Stimulated activated CD4-positive, alpha-beta T cell treated with anti-CD3 and anti-CD28 coated beads, TNF-alpha, amount 100 ng/mL, for 24 hours (primary cell): ENCODE measurements around the gene SLC35A3.
A peak's percentile ranks its signal among the peaks of the same experiment; 100 is the strongest.
"Not testable (repeated sequence)": the region's sequence is repeated elsewhere in the genome, so short reads cannot be mapped to it uniquely, and the experiment has no call there.

Experiments used
- DNase-seq, 3 experiments: peaks; one replicate each; pipeline ENCODE4 v3.0.0-alpha.2; 2020; ENCODE audit warnings: low read depth in 3 of 3

The SLC35A3 gene

DNA sequence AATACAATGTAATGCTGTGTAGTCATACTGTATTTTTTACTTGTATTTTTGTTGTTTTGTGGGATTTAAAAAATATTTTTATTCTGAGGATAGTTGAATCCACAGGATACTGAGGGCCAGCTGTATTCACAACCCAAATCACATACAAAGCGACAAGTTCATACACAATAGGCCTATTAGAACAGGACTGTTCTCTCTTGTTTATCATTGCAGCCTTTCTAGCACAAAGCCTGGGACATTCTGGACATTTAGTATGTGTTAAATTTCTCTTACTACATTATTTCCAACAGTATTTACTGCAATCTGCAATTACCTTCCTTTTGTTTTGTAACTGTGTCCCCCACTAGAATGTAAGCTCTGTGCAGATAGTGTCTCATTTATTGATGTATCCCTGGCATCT lies 65.4 kb downstream of the SLC35A3 start:
- no peak for DNase-seq

DNA sequence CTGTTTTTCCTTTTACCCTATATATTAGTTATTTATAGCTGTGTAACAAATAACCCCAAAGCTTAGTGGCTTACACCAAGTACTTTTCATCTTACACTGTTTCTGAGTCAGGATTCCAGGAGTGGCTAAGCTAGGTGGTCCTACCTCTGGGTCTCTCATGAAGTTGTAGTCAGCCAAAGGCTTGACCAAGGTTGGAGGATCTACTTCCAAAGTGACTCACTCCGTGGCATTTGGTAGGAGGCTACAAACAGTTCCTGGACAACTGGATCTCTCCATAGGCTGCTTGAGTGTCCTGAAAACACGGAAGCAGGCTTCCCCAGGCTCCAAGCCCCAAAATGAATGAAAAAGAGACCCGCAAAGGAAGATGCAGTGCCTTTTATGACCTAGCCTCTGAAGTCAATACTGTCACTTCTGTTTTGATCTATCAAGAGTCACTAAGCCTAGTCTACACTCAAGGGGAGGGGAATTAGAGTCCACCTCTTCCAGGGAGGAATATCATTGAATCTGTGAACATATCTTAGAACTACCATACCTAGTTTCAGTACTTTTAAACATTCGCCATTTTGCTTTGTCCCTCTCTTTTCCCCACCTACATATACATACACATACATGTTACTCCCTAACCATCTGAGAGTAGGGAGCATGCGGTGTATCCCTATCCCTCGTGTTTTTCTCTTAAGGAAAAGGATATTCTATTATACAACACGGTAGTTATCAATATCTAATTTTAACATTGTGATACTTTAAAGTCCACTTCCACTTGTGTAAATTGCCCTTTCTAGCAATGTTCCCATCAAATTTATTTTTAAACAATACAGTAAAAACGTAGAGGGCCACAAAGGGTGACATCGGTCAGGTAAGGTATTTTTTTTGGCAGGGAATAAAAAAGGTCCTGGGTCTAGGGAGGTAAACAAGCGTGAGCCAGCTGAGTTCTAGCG lies 67.2 kb downstream of the SLC35A3 start:
- DNase-seq = no peak

DNA sequence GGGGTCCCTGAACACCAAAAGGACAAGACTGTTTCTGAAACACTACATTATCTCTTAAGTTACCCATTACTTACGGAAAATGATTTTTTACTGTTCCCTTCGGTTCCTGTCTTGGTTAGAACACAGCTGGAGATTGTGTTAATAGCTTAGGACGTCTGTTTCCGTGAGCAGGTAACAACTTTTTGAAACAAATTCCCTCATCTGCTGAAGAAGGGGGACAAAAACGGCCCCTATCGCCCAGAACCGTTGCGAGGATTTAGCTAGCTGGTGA lies 67.8 kb downstream of the SLC35A3 start:
- DNase-seq = no peak

GRCh38 chr1:100037927-100038659 lies 68.3 kb downstream of the SLC35A3 start:
- DNase-seq = peak; percentile 77 to 89 (median 78)

DNA sequence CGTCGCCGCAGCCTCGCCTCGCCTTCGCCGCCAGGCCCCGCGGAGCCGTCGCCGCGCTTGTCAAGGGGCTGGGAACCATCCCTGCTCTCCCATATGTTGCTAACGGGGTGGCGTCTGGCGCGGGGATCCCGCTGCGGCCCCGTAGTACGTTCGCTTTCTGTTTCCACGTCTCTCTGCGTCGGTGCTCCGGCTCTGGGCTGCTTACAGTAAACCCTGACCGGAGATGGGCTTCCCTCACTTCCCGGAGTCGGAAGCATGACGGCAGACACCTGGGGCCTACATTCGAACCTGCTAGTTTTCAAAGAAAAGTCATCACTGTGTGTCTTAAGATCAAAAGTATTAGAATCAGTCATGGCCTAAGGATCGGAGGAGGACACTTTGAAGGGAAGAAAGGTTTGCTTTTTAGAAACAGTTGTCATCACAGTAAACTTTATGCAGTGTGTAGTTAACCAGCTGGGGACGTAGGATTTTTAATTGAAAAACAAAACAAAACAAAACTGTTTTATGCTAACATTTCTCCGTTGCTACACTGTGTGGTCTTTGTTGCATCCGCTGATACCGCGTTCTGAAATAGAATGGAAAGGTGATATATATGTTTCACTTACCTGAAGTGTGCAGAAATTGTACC lies 69.0 kb downstream of the SLC35A3 start:
- peak; percentile 63 to 80 (median 66) for DNase-seq

GRCh38 chr1:100039591-100039990 lies 69.8 kb downstream of the SLC35A3 start:
- DNase-seq = no peak

DNA sequence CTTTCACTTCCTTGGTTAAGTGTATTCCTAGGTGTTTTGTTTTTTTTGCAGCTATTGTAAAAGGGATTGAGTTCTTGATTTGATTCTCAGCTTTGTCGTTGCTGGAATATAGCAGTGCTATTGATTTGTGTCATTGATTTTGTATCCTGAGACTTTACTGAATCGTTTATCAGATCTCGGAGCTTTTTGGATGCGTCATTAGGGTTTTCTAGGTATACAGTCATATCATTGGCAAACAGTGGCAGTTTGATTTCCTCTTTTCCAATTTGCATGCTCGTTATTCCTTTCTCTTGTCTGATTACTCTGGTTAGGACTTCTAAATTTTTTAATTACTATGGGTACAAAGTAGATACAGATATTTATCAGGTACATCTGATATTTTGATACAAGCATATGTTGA lies 75.4 kb downstream of the SLC35A3 start:
- no peak for DNase-seq

- not testable (repeated sequence) for DNase-seq
Observed at GRCh38 chr1:100047235-100047708, 77.5 kb downstream of the SLC35A3 start.

GRCh38 chr1:100050139-100050538 lies 80.3 kb downstream of the SLC35A3 start:
- DNase-seq = no peak

- no peak for DNase-seq
Observed at GRCh38 chr1:100051401-100051800, 81.6 kb downstream of the SLC35A3 start.

DNA sequence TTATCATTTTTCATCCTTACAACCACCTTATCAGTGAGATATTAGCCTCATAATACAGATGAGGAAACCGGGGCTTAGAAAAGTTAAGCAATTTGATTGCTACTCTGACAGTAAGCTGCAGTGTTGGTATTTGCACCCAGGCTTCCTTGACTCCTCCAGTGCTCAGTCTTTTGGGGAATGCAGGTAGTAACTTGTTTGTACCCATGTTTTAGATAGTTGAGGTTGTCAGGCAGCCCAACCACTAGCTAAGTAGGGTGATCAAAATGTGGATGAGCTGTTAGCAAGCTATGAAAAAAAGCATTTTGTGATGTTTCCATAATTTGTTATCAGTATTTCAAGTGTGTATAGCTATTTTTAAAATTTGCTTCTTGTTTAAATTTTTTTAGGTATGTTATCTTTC lies 82.1 kb downstream of the SLC35A3 start:
- no peak for DNase-seq

GRCh38 chr1:100053119-100053518 lies 83.3 kb downstream of the SLC35A3 start:
- no peak for DNase-seq

DNA sequence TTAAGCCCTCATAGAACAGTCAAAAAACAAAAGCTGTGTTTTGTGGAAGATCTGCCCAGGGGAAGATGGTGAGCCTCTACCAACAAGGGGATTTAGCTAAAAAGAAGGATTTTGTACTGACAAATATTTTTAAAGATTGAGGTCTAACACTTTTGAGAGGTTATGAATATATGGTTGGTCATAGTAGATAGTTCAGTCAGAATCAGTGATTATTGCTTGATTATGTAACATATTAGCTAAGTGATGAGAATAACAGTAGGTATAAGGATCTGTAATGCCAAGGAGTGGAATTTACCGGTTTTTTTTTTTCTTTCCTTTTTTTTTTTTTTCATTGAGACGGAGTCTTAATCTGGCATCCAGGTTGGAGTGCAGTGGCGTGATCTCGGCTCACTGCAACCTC lies 83.9 kb downstream of the SLC35A3 start:
- DNase-seq = no peak

DNA sequence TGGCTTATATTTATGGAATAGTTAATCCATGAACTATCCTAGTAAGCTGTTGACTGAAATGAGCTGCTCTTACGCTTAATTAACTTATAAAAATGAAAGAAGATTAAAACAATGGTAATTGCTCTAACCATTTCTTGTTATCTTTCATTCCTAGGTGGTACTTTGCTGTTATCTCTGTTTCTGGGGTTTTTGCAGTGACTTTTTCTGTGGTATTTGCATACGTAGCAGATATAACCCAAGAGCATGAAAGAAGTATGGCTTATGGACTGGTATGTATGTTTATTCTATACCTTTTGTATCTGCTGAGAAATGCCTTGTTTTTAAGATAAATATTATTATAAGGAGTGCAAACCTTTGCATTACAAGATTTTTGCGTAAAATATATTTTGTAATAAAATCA lies 91.9 kb downstream of the SLC35A3 start:
- no peak for DNase-seq

DNA sequence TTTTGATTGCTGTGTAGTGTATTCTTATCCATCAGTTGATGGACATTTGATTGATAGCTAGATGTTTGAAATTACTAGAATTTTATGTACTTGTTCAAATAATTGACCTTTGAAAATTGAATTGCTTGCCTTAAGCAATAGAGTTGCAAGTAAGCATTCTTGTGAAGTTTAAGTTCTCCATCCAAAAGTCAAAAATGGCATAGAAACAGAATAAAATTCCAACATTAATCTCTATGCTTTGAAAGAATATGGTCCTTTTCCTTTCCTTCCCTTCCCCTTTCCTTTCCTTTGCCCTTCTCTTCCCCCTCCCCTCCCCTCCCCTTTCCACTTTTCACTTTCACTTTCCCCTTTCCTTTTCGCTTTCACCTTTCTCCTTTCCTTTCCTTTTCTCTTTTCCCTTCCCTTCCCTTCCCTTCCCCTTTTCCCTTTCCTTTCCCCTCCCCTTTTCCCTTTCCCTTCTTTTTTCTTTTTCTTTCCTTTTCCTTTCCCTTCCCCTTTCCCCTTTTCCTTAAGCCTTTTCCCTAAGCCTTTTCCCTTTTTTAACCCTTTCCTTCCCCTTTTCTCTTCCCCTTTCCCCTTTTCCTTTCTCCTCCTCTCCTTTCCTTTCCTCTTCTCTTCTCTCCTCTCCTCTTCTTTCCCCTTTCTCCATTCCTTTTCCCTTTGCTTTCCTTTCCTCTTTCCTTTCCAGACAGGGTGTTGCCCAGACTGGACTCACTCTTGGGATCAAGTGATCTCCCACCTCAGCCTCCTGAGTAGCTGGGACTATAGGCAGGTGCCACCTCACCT lies 95.6 kb downstream of the SLC35A3 start:
- no peak for DNase-seq

DNA sequence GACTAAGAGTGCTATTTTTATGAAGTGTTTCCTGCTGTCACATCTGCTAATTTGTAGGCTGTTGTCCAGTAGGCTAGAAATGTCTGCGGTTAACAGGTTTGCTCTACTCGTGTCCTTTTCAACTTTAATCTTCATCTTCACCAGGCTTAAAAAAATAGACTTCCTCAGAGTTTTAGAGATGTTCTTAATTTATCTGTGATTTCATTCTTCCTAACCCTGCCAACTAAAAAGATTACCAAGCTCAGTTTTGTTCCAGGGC lies 96.1 kb downstream of the SLC35A3 start:
- no peak for DNase-seq

DNA sequence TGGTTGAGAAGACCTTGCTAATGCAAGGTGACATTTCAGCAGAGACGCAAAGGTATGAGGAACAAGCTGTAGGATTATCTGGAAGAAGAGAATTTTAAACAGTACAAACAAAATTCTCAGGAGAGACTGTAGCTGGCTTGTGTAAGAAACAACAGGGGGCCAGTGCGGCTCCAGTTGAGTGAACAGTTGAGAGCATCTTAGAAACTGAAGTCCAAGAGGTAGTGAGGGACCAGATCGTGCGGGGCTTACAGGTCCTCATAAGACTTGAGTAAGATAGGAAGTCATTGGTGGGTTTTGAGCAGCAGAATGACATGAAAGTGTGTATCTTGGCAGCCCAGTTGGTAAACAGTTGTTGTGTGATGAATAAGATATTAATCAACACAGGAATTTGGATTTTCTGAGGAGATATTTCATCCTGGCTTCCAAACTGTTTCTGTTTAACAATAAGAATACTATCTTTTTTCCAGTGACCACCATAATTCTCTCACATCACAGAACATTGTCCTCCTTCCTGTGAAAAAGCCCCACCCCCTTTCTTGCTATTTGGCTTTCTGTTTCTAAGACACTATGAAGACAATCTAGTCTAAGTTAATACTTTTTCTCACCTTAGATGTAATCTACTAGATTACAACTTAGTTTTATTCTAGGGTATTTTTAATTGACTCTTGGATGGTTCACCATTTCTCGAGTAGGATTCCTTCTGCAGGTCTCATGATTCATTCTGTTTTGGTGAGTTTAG lies 100.6 kb downstream of the SLC35A3 start:
- no peak for DNase-seq

- no peak for DNase-seq
Observed at GRCh38 chr1:100073531-100073930, 103.7 kb downstream of the SLC35A3 start.

DNA sequence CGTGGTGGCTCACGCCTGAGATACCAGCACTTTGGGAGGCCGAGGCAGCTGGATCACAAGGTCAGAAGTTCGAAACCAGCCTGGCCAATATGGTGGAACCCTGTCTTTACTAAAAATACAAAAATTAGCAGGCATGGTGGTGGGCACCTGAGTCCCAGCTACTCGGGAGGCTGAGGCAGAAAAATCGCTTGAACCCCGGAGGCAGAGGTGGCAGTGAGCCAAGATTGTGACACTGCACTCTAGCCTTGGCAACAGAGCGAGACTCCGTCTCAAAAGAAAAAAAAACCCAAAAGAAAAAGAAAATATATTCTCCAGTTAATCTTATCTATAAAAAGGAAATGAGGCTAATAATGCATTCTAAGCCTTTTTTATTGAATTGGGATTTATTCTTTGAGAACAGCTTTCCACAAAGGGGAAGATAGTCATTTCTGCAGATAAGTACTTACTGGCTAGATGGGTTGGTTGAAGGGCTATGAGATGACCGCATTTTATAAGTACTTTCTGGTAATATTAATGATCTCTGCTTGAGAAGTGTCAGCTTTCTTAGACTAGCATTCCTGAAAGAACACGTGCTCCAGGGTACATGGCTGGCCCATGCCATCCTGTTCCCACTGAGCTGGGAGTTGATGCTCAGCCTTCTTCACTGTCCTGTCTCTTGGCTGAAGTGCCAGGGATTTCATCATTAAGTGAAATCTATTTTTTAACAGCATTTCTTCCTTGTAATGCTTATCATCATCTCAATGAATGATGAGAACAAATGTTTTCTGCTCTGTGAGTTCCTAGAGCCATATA lies 105.0 kb downstream of the SLC35A3 start:
- DNase-seq = no peak

GRCh38 chr1:100075773-100076172 lies 106.0 kb downstream of the SLC35A3 start:
- no peak for DNase-seq

DNA sequence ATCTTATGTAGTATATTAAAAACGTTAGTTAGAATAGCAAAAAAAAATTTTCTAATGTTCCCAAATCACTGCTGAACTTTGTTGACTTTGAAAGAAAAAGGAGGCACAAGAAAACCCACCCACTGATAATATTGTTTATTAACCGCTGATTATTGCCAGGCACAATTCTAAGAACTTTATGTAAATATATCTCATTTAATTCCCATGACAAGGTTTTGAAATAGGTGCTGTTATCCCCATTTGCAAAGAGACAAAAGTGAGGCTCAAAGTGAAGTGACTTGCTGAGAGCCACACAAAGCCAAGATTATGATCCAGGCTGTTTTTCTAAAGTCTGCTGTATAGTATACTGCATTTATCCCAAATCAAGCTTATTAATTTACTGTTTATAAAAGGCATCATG lies 106.5 kb downstream of the SLC35A3 start:
- no peak for DNase-seq
